ENCODE measurements around the gene ZNF407.

The ZNF407 gene

GRCh38 chr18:75104483-75104882 lies 506.8 kb downstream of the ZNF407 start:
- no peak for DNase-seq (ENCODE audit: low spot score)

- DNase-seq (ENCODE audit: low spot score), result no peak
Measured at GRCh38 chr18:75105551-75106254, 508.0 kb downstream of the ZNF407 start.

- no peak for DNase-seq (ENCODE audit: low spot score)
Measured at GRCh38 chr18:75106746-75107145, 509.1 kb downstream of the ZNF407 start.

GRCh38 chr18:75107196-75107930 lies 509.7 kb downstream of the ZNF407 start:
- DNase-seq (ENCODE audit: low spot score), result no peak

- no peak for DNase-seq (ENCODE audit: low spot score)
Measured at GRCh38 chr18:75107931-75108276, 510.2 kb downstream of the ZNF407 start.

GRCh38 chr18:75108579-75109318 lies 511.1 kb downstream of the ZNF407 start:
- DNase-seq (ENCODE audit: low spot score), result no peak

- DNase-seq (ENCODE audit: low spot score), result no peak
Measured at GRCh38 chr18:75109319-75109691, 511.6 kb downstream of the ZNF407 start.

GRCh38 chr18:75109819-75110218 lies 512.1 kb downstream of the ZNF407 start:
- DNase-seq (ENCODE audit: low spot score), result no peak

GRCh38 chr18:75110311-75110710 lies 512.6 kb downstream of the ZNF407 start:
- no peak for DNase-seq (ENCODE audit: low spot score)

GRCh38 chr18:75110846-75111415 lies 513.3 kb downstream of the ZNF407 start:
- DNase-seq (ENCODE audit: low spot score), result no peak

- no peak for DNase-seq (ENCODE audit: low spot score)
Measured at GRCh38 chr18:75111760-75112159, 514.1 kb downstream of the ZNF407 start.

GRCh38 chr18:75112186-75113096 lies 514.8 kb downstream of the ZNF407 start:
- no peak for DNase-seq (ENCODE audit: low spot score)

GRCh38 chr18:75113455-75113854 lies 515.8 kb downstream of the ZNF407 start:
- no peak for DNase-seq (ENCODE audit: low spot score)

- DNase-seq (ENCODE audit: low spot score), result no peak
Measured at GRCh38 chr18:75114231-75114764, 516.6 kb downstream of the ZNF407 start.

Measured in iPS-NIHi11 (cell line).